Epithelial cell of proximal tubule (primary cell): Measurements from ENCODE around the gene HCCS. TPM values are rescaled to one million over a fixed set of nuclear protein-coding genes. Genes with fewer than 3 reads are reported as not detected.
"Not testable (repeated sequence)": the region's sequence is repeated elsewhere in the genome, so short reads cannot be mapped to it uniquely, and the experiment has no call there.

Experiments used
- DNase-seq: peaks from one replicate; pipeline ENCODE4 v3.0.0-alpha.2; 2011; ENCODE audit warnings: low read depth
- H3K4me3 ChIP-seq: 2 replicates; pipeline ENCODE4 v1.5.1; 2011; ENCODE audit warnings: low read depth, mild to moderate bottlenecking, low read length
- total RNA-seq: library from RNA; depleted of rRNA; stranded (reverse); fragments of >200 nt; gene quantifications from 2 replicates; pipeline ENCODE4 v1.2.3, GENCODE V29; 2015
- TF ChIP-seq, protein P1 (sequence below): conservative IDR thresholded peaks from 2 replicates; pipeline ENCODE4 v1.5.1; 2012; ENCODE audit warnings: low read depth, mild to moderate bottlenecking, low read length

HCCS gene
- total RNA-seq, 1 donor from 2014 or later: 24.4 TPM

DNA sequence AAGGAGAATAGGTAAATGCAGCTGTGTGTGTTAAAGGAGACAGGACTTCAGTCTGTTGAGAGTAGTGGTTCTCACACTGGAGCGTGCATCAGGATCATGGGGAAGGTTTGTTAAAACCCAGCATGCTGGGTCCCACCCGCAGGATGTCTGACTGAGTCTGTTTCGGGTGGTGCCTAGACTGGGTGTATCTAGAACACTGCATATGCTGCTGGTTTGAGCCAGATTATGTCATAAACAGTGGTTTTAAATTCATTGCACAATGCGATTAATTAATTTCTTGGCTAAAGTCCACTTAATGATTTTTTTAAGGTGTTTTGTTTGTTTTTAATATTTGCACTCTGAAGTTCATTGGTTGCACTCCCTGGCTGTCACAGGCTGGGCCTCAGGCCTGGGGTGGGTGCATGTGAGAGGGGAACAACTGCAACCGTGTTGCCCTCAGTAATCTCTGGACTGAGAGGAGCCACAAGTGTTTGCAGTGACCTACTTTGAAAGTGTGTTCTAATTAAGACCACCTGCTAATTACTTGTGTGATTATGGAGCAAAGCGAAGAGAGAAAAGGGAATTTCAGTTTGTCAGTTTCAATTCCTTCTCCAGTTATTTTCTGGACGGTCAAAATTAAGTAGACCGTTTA lies 8.3 kb downstream of the HCCS start:
- DNase-seq: no peak
- no peak overlapping the region for H3K4me3 ChIP-seq
- TF ChIP-seq, protein P1, sequence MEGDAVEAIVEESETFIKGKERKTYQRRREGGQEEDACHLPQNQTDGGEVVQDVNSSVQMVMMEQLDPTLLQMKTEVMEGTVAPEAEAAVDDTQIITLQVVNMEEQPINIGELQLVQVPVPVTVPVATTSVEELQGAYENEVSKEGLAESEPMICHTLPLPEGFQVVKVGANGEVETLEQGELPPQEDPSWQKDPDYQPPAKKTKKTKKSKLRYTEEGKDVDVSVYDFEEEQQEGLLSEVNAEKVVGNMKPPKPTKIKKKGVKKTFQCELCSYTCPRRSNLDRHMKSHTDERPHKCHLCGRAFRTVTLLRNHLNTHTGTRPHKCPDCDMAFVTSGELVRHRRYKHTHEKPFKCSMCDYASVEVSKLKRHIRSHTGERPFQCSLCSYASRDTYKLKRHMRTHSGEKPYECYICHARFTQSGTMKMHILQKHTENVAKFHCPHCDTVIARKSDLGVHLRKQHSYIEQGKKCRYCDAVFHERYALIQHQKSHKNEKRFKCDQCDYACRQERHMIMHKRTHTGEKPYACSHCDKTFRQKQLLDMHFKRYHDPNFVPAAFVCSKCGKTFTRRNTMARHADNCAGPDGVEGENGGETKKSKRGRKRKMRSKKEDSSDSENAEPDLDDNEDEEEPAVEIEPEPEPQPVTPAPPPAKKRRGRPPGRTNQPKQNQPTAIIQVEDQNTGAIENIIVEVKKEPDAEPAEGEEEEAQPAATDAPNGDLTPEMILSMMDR: no peak

DNA sequence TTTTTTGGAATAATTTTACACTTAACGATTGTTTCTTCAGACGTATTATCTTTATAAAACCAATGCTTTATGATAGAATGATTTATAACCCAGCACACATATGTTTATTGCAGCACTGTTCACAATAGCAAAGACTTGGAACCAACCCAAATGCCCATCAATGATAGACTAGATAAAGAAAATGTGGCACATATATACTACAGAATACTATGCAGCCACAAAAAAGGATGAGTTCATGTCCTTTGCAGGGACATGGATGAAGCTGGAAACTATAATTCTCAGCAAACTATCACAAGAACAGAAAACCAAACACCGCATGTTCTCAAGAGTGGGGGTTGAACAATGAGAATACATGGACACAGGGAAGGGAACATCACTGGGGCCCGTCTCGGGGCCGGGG lies 12.0 kb downstream of the HCCS start:
- H3K4me3 ChIP-seq, DNase-seq: not testable (repeated sequence)

DNA sequence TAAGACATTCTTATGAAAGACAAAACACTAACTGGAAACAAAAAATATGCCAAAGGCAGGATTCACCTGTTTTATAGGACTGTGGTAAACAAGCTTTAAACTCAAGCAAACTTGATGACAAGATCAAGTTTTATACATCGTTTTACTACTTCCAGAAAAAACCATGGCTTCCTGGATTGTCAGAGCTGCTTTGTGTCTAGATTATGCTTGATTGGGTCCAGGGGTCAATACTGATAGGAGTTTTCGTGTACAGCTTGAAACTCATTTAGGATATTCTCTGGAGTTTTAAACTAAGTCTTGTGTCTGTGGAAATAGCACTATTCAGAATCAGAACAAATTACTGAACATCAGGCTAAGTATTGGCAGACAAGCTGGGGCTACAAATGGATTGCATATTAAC lies 13.0 kb downstream of the HCCS start:
- TF ChIP-seq, protein P1: no peak
- DNase-seq: no peak
- H3K4me3 ChIP-seq: no peak overlapping the region

DNA sequence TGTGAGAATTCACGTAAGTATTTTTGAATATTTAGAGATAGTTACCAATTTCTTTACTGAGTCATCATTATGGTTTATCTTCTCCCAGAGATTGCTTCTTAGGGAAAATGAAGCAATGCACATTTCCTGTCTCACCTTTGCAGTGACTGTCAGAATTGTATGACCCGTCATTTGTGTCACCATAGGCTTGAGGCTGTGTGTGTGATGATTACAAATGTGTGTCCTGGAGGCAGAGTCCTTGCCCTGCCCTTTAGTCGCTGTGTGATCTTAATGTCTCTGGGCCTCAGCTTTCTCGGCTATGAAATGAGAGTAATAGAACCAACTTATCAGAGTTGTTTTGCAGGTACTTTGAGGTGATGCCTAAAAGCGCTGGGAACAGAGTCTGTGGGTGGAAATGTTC lies 13.9 kb downstream of the HCCS start:
- no peak for DNase-seq
- TF ChIP-seq, protein P1: no peak
- H3K4me3 ChIP-seq: no peak overlapping the region

DNA sequence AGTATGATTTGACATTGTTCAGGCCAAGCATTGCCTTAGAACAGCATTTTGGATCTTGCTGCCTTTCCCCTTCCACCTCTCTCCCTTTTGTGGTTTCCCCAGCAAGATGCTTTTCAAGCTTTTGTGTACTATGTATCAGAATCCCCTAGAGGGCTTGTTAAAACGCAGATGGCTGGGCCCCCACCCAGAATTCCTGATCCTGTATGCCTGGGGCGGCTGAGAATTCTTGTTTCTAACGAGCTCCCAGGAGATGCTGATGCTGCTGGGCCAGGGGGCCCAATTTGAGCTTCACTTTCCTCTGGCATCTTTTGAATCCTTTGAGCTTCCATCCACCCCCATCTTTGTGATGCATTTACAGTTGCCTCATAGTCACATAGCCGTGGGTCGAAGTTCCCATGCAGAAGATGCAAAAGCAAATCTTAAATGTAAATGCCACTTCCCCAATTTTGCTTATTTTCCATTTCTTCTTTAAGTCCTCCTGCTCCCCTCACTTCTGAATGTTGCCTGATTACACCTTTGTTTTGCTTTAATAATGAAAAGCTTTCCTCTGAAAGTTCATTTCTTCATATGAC lies 18.5 kb downstream of the HCCS start:
- H3K4me3 ChIP-seq: no peak overlapping the region
- TF ChIP-seq, protein P1: no peak
- no peak for DNase-seq

DNA sequence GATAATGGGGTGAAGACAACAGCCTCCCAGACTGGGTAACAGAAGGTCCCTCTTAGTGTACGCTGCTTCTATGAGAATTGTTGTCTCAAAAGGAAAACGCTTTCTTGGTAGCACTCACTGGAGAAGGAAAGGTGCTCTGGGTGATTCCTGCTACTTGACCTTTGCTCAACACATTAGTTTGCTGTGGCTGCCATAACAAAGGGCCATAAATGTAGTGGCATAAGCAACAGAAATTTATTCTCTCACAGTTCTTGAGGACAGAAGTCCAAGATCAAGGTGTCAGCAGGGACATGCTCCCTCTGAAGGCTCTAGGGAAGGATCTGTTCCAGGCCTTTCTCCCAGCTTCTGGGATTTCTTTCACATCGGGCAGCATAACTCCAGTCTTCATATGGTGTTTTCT lies 19.0 kb downstream of the HCCS start:
- TF ChIP-seq, protein P1: no peak
- no peak overlapping the region for H3K4me3 ChIP-seq
- DNase-seq: no peak

DNA sequence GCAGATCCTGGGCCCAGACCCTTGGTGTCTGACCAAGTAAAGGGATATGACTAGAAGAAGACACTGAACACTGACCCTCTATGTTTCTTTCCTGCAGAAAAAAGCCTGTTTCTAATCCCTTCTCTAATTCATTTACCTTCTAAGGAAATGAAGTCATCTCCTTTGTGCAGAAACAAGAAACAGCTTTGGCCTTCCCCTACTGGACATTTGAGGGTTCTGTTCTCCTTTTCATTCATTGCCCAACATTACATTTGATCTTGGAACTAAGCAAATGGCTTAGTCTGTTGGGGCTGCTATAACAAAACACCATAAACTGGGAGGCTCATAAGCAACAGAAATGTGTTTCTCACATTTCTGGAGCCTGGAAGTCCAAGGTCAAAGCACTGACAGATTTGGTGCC lies 20.0 kb downstream of the HCCS start:
- no peak for DNase-seq
- TF ChIP-seq, protein P1: no peak
- no peak overlapping the region for H3K4me3 ChIP-seq
